ENCODE measurements around the gene HBM. TPM values are rescaled to one million over a fixed set of nuclear protein-coding genes. Genes with fewer than 3 reads are reported as not detected.
"Not testable (repeated sequence)": the region's sequence is repeated elsewhere in the genome, so short reads cannot be mapped to it uniquely, and the experiment has no call there.

HBM gene
- total RNA-seq, 1 experiment from 2014 or later = not detected

- DNase-seq (ENCODE audit: low spot score) = no peak
These were observed 3.2 kb downstream of the HBM start for GRCh38 chr16:169014-169413.

GRCh38 chr16:170088-170507, 4.3 kb downstream of the HBM start:
- peak; percentile 49 for DNase-seq (ENCODE audit: low spot score)

- no peak for DNase-seq (ENCODE audit: low spot score)
These were observed 5.0 kb downstream of the HBM start for GRCh38 chr16:170788-171187.

GRCh38 chr16:172374-172941, 6.7 kb downstream of the HBM start, which contains the start of gene HBA2:
Gene HBA2 (plus strand): TSS chr16:172876. CDS start chr16:172913, 37 bp downstream.
- not testable (repeated sequence) for DNase-seq (ENCODE audit: low spot score)

GRCh38 chr16:173211-173854, 7.6 kb downstream of the HBM start:
- DNase-seq (ENCODE audit: low spot score) = not testable (repeated sequence)

GRCh38 chr16:173928-174769, 8.4 kb downstream of the HBM start:
- DNase-seq (ENCODE audit: low spot score) = not testable (repeated sequence)

- DNase-seq (ENCODE audit: low spot score) = no peak
These were observed 9.5 kb downstream of the HBM start for GRCh38 chr16:175011-175949.

- DNase-seq (ENCODE audit: low spot score) = not testable (repeated sequence)
These were observed 10.2 kb downstream of the HBM start for GRCh38 chr16:176006-176405.

- not testable (repeated sequence) for DNase-seq (ENCODE audit: low spot score)
These were observed 11.0 kb downstream of the HBM start, which contains the start of gene HBA1 for GRCh38 chr16:176477-177382. Gene HBA1 (plus strand): TSS chr16:176680. CDS start chr16:176717, 37 bp downstream.

- DNase-seq (ENCODE audit: low spot score) = no peak
These were observed 11.6 kb downstream of the HBM start for GRCh38 chr16:177394-177822.

- no peak for DNase-seq (ENCODE audit: low spot score)
These were observed 12.3 kb downstream of the HBM start for GRCh38 chr16:177981-178667.

- DNase-seq (ENCODE audit: low spot score) = no peak
These were observed 12.9 kb downstream of the HBM start for GRCh38 chr16:178668-179015.

GRCh38 chr16:179211-180092, 13.7 kb downstream of the HBM start:
- DNase-seq (ENCODE audit: low spot score) = no peak

- DNase-seq (ENCODE audit: low spot score) = no peak
These were observed 14.4 kb downstream of the HBM start, which contains the start of gene HBQ1 for GRCh38 chr16:180101-180675. Gene HBQ1 (plus strand): TSS chr16:180459. CDS start chr16:180487, 28 bp downstream.

GRCh38 chr16:180681-181564, 15.1 kb downstream of the HBM start:
- DNase-seq (ENCODE audit: low spot score) = no peak

- DNase-seq (ENCODE audit: low spot score) = no peak
These were observed 15.8 kb downstream of the HBM start for GRCh38 chr16:181565-182021.

GRCh38 chr16:183005-183404, 17.2 kb downstream of the HBM start:
- no peak for DNase-seq (ENCODE audit: low spot score)
